IPS-18a (cell line): ENCODE results near the gene PITRM1.

Experiments used
- H3K27ac ChIP-seq: one replicate; pipeline ENCODE4 v1.5.1; 2013; ENCODE audit warnings: low read length
- H3K27me3 ChIP-seq: one replicate; pipeline ENCODE4 v1.6.1; 2013; ENCODE audit warnings: mild to moderate bottlenecking, low read length; ENCODE audit not compliant: control insufficient read depth, insufficient read depth
- H3K36me3 ChIP-seq: one replicate; pipeline ENCODE4 v1.6.1; 2013; ENCODE audit warnings: low read depth, low read length; ENCODE audit not compliant: control insufficient read depth
- H3K4me1 ChIP-seq: one replicate; pipeline ENCODE4 v1.6.1; 2013; ENCODE audit warnings: low read depth, low read length; ENCODE audit not compliant: control insufficient read depth
- H3K4me3 ChIP-seq: one replicate; pipeline ENCODE4 v1.5.1; 2013; ENCODE audit warnings: low read length
- H3K9ac ChIP-seq: one replicate; pipeline ENCODE4 v1.6.1; 2013; ENCODE audit warnings: mild to moderate bottlenecking, low read length, moderate library complexity
- H3K9me3 ChIP-seq: one replicate; pipeline ENCODE4 v1.6.1; 2013; ENCODE audit warnings: low read depth, low read length; ENCODE audit not compliant: control insufficient read depth

PITRM1 gene

GRCh38 chr10:3133948-3134347 lies 38.6 kb downstream of the PITRM1 start:
- H3K27me3 ChIP-seq = no peaks in the 10 kb centered on the region
- H3K4me1 ChIP-seq = no peaks in the 10 kb centered on the region
- peaks cover 82% of the 10 kb centered on the region for H3K36me3 ChIP-seq
- no peaks in the 10 kb centered on the region for H3K9me3 ChIP-seq
- H3K4me3 ChIP-seq = no peak overlapping the region
- H3K27ac ChIP-seq = no peak overlapping the region
- no peak overlapping the region for H3K9ac ChIP-seq

DNA sequence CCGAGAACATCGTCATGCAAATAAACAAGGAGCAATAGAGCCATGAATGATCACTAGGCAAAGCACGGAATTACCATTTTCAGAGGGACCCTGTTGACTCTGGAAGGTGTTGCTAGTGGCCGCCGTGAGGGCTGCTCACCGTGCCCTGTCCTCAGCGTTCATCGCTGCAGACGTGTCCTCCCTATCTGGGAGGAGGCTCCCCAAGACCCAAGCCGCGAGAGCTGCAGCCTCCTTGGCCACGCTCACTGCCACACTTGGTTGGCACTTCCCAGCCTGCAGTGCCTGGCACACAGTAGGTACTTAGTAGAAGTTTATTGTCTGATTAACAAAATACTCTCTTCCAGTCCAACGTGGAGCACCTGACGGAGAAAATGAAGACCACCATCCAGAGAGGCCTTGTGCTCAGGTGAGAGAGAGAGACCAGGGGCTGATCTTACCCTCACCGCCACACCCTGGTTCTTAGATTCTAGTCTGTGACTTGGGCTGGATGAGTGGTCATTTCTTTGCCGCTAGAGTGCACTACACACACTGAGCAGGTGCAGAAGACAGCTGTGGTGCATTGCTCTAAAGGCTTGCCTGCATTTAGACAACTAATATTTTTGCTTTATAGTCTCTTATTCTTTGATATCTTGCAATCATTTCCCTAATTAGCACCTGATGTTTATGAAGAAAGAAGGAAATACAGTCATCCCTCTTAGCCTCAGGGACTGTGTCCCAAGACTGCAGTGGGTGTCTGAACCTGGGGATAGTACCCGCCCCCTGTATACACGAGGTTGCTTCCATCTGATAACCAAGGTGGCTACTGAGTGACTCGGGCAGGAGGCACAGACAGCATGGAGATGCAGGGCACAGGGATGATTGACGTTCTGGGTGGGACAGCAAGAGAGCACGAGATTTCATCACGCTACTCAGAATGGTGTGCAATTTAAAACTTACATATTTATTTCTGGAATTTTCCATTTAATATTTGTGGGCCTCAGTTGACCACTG lies 40.3 kb downstream of the PITRM1 start:
- no peak overlapping the region for H3K4me3 ChIP-seq
- no peaks in the 10 kb centered on the region for H3K4me1 ChIP-seq
- no peak overlapping the region for H3K9ac ChIP-seq
- peaks cover 67% of the 10 kb centered on the region for H3K36me3 ChIP-seq
- H3K27me3 ChIP-seq = no peaks in the 10 kb centered on the region
- H3K27ac ChIP-seq = no peak overlapping the region
- H3K9me3 ChIP-seq = no peaks in the 10 kb centered on the region

DNA sequence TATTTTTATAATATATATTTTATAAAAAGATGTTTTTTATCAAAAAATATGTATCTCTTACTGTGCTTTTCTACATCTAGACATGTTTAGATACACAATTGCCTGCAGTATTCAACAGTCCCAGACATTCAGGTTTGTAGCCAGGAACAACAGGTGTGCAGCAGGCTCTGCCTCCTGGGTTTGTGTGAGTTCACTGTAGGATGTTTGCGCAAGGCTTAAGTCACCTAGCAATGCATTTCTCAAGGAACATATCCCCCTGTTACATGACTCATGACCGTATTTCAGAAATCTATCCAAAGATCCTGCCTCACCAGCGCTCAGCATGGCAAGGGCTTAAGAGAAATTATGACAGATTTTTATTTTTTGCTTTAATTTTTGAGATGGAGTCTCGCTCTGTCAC lies 41.5 kb downstream of the PITRM1 start:
- H3K4me1 ChIP-seq = no peaks in the 10 kb centered on the region
- H3K9ac ChIP-seq = no peak overlapping the region
- H3K4me3 ChIP-seq = no peak overlapping the region
- no peak overlapping the region for H3K27ac ChIP-seq
- H3K9me3 ChIP-seq = no peaks in the 10 kb centered on the region
- H3K27me3 ChIP-seq = no peaks in the 10 kb centered on the region
- H3K36me3 ChIP-seq = peaks cover 55% of the 10 kb centered on the region

DNA sequence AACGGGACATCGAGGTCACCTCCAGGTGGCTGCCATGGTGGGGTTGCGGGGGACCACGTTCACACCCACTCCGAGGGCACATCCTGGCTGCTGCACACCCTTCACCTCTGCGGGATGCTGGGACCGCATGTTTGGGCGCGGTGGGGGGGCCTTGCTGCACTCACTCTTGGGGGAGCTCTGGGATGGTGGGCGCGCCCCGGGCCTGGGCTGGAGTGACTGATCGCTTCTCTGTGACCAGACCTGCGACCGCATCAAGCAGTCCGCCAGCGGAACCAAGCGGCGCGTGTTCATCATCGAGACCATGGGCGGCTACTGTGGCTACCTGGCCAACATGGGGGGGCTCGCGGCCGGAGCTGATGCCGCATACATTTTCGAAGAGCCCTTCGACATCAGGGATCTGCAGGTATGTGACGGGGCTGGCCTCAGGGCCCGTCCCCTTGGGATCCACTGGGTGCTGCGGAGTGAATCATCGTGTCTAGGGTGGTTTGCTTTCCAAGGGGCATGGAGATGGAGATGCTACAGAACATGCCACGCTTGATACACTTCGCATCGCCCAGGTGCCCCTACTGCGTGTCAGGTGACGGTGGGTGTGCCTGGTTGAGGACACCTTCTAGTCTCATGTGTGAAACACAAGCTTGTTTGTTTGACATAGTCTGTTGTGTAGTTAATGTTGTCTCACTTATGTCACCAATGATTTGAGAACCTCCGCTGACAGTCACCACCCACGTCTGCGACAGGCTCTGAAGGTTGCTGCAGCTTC lies 42.8 kb downstream of the PITRM1 start:
- Histone ChIP-seq H3K4me3 (no peak overlapping the region), H3K4me1 (no peaks in the 10 kb centered on the region)

GRCh38 chr10:3128379-3129130 lies 44.0 kb downstream of the PITRM1 start:
- Histone ChIP-seq H3K36me3 (peaks cover 47% of the 10 kb centered on the region), H3K9ac (no peak overlapping the region), H3K4me1 (no peaks in the 10 kb centered on the region), H3K27ac (no peak overlapping the region), H3K9me3 (no peaks in the 10 kb centered on the region), H3K4me3 (no peak overlapping the region), H3K27me3 (no peaks in the 10 kb centered on the region)

More for the DNA sequence above, 42.8 kb downstream of the PITRM1 start:
- no peaks in the 10 kb centered on the region for H3K27me3 ChIP-seq
- peaks cover 53% of the 10 kb centered on the region for H3K36me3 ChIP-seq
- no peak overlapping the region for H3K27ac ChIP-seq
- no peak overlapping the region for H3K9ac ChIP-seq
- no peaks in the 10 kb centered on the region for H3K9me3 ChIP-seq

DNA sequence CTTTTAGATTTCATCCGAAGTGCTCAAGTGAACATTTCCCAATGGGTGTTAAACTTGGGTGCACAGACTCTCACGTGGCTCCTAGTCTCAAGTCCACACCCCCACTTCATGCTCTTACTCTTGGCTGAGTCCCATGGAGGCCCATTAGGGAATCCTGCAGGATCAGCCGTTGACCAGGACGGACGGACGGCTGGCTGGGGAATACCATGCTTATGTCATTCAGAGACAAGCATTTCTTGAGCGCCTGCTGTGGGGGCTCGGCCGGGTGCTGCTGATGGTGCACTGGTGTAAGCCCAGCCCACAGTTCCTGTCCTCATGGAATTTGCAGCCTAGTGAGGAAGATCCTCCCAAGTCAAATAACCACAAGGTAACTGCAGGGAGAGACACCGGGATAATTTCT lies 44.7 kb downstream of the PITRM1 start:
- H3K27ac ChIP-seq = no peak overlapping the region
- no peaks in the 10 kb centered on the region for H3K4me1 ChIP-seq
- peaks cover 41% of the 10 kb centered on the region for H3K36me3 ChIP-seq
- H3K4me3 ChIP-seq = no peak overlapping the region
- no peak overlapping the region for H3K9ac ChIP-seq
- H3K27me3 ChIP-seq = no peaks in the 10 kb centered on the region
- no peaks in the 10 kb centered on the region for H3K9me3 ChIP-seq

GRCh38 chr10:3126741-3127346 lies 45.7 kb downstream of the PITRM1 start:
- Histone ChIP-seq H3K4me1 (no peaks in the 10 kb centered on the region), H3K27me3 (no peaks in the 10 kb centered on the region), H3K9ac (no peak overlapping the region), H3K27ac (no peak overlapping the region), H3K36me3 (peaks cover 34% of the 10 kb centered on the region), H3K9me3 (no peaks in the 10 kb centered on the region), H3K4me3 (no peak overlapping the region)

DNA sequence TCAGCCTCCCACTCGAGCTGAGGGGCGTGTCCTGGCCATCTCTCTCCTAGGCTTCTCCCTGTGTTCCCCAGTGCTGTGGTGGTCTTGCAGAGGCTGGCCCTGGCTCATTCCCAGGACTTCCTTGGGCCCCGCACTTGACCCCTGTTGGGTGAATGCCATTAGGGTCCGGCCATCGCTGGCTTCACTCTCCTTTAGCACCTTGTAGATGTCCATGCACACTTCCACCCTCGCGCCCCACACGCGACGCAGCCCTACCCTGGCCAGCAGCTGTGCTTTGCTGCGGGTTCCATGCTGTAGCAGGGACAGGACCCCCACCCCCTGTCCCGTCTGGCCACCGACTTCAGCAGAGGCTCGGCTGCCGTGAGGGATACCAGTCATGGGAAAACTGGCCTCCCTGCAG lies 46.3 kb downstream of the PITRM1 start:
- no peak overlapping the region for H3K9ac ChIP-seq

DNA sequence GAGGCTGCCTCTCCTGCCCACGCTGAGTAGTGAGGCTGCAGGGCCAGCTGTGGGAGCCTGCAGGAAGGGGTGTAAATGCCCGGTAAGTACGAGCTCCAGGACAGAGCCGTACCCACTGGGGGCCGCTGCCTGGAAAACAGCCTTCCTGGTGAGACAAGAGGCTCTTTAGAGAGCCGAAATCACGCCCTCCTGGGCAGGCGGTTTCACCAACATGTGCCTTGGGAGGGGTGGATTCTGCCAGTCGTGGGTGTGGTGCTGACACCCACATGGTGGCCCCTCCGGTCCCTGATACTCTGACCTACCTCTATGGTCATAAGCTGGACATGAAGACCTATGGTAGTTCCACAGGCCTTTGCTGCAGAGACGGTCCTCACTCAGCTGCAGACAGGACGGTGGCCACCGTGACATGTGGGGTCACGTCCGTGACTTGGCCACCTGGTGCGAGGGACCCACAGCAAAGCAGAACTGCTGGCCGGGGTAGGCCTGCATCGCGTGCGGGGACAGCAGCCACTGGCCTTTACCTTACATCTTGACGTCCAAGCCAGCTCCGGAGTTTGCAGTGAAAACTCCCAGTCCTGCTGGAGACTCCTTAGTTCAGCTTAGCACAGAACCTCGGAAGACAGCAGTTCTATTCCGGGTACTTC lies 46.9 kb downstream of the PITRM1 start:
- Histone ChIP-seq H3K9ac (no peak overlapping the region), H3K4me1 (no peaks in the 10 kb centered on the region), H3K4me3 (no peak overlapping the region), H3K9me3 (no peaks in the 10 kb centered on the region), H3K27me3 (no peaks in the 10 kb centered on the region), H3K27ac (no peak overlapping the region), H3K36me3 (peaks cover 32% of the 10 kb centered on the region)

More for the DNA sequence above, 46.3 kb downstream of the PITRM1 start:
- Histone ChIP-seq H3K27me3 (no peaks in the 10 kb centered on the region), H3K4me1 (no peaks in the 10 kb centered on the region), H3K36me3 (peaks cover 31% of the 10 kb centered on the region), H3K4me3 (no peak overlapping the region), H3K9me3 (no peaks in the 10 kb centered on the region), H3K27ac (no peak overlapping the region)

DNA sequence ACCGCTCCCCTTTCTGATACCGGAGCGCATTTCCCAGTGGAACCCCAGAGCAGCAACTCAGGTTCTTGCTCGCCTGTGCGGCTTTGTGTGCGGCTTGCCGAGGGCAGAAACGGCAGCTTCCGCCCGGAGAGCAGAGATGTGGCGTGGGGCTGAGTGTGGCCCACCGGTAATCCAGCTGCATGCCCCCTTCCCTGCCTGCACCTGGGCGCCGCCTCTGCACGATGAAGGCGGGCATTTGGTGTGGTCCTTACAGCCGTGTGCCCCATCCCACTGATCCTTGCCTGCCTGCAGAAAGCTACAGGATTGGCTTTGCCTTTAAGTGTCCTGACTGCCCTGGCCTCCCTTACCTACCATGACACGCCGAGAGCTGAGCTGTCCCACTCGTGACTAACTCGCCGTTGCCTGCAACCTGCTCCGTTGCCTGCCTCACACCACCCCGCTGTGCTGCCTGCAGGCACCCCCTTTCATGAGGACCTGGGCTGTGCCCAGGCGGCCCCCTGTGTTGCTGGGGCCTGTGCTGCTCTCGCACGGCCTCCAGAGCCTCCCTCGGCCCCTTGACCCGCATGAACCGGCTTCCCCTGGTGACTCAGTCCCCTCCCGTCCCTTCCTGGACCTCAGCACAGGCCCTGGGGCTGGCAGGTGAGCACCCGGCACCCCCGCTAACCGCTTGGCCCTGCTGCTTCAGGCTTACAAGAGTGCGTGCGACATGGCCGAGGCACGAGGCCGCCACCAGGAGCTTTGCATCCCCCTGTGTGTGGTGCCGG lies 48.0 kb downstream of the PITRM1 start:
- Histone ChIP-seq H3K4me1 (no peaks in the 10 kb centered on the region), H3K9ac (no peak overlapping the region), H3K27ac (no peak overlapping the region), H3K27me3 (no peaks in the 10 kb centered on the region), H3K4me3 (no peak overlapping the region), H3K36me3 (peaks cover 26% of the 10 kb centered on the region), H3K9me3 (no peaks in the 10 kb centered on the region)
